HG02970 (cell line): ENCODE measurements around the gene VOPP1.
"Not testable (repeated sequence)": the region's sequence is repeated elsewhere in the genome, so short reads cannot be mapped to it uniquely, and the experiment has no call there.

ENCODE experiments used
- ATAC-seq: cut with Tn5 transposase; IDR thresholded peaks from one replicate; pipeline ENCODE4 v1.9.1; 2021; ENCODE audit warnings: mild to moderate bottlenecking, moderate library complexity, moderate number of reproducible peaks; ENCODE audit not compliant: unreplicated experiment, low FRiP score

VOPP1 gene

GRCh38 chr7:55515569-55516279, 56.6 kb downstream of the VOPP1 start:
- ATAC-seq, result no peak

GRCh38 chr7:55514546-55515265, 57.6 kb downstream of the VOPP1 start:
- ATAC-seq, result no peak

- no peak for ATAC-seq
These were observed 58.4 kb downstream of the VOPP1 start for GRCh38 chr7:55513868-55514267.

GRCh38 chr7:55512635-55513191, 59.6 kb downstream of the VOPP1 start:
- no peak for ATAC-seq

GRCh38 chr7:55510621-55511020, 61.7 kb downstream of the VOPP1 start:
- no peak for ATAC-seq

GRCh38 chr7:55510206-55510605, 62.1 kb downstream of the VOPP1 start:
- ATAC-seq, result not testable (repeated sequence)

GRCh38 chr7:55509322-55509721, 63.0 kb downstream of the VOPP1 start:
- no peak for ATAC-seq

- ATAC-seq, result no peak
These were observed 63.9 kb downstream of the VOPP1 start for GRCh38 chr7:55508221-55509011.

GRCh38 chr7:55507743-55508142, 64.6 kb downstream of the VOPP1 start:
- no peak for ATAC-seq

- ATAC-seq, result no peak
These were observed 67.2 kb downstream of the VOPP1 start for GRCh38 chr7:55504967-55505658.

GRCh38 chr7:55504093-55504859, 68.0 kb downstream of the VOPP1 start:
- no peak for ATAC-seq

- no peak for ATAC-seq
These were observed 69.4 kb downstream of the VOPP1 start for GRCh38 chr7:55502858-55503440.

- ATAC-seq, result no peak
These were observed 70.0 kb downstream of the VOPP1 start for GRCh38 chr7:55502124-55502857.

GRCh38 chr7:55501611-55502010, 70.7 kb downstream of the VOPP1 start:
- no peak for ATAC-seq

GRCh38 chr7:55500117-55500756, 72.1 kb downstream of the VOPP1 start:
- no peak for ATAC-seq

- no peak for ATAC-seq
These were observed 72.7 kb downstream of the VOPP1 start for GRCh38 chr7:55499591-55499990.

GRCh38 chr7:55498770-55499169, 73.5 kb downstream of the VOPP1 start:
- ATAC-seq, result no peak

GRCh38 chr7:55498142-55498541, 74.2 kb downstream of the VOPP1 start:
- ATAC-seq, result no peak
